ENCODE measurements around the gene FGD2. TPM values are rescaled to one million over a fixed set of nuclear protein-coding genes. Genes with fewer than 3 reads are reported as not detected.
A peak's percentile ranks its signal among the peaks of the same experiment; 100 is the strongest.

The FGD2 gene, protein sequence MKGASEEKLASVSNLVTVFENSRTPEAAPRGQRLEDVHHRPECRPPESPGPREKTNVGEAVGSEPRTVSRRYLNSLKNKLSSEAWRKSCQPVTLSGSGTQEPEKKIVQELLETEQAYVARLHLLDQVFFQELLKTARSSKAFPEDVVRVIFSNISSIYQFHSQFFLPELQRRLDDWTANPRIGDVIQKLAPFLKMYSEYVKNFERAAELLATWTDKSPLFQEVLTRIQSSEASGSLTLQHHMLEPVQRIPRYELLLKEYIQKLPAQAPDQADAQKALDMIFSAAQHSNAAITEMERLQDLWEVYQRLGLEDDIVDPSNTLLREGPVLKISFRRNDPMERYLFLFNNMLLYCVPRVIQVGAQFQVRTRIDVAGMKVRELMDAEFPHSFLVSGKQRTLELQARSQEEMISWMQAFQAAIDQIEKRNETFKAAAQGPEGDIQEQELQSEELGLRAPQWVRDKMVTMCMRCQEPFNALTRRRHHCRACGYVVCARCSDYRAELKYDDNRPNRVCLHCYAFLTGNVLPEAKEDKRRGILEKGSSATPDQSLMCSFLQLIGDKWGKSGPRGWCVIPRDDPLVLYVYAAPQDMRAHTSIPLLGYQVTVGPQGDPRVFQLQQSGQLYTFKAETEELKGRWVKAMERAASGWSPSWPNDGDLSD
- 19.4 TPM for polyA plus RNA-seq (2012; ENCODE audit: missing spikeins)

DNA sequence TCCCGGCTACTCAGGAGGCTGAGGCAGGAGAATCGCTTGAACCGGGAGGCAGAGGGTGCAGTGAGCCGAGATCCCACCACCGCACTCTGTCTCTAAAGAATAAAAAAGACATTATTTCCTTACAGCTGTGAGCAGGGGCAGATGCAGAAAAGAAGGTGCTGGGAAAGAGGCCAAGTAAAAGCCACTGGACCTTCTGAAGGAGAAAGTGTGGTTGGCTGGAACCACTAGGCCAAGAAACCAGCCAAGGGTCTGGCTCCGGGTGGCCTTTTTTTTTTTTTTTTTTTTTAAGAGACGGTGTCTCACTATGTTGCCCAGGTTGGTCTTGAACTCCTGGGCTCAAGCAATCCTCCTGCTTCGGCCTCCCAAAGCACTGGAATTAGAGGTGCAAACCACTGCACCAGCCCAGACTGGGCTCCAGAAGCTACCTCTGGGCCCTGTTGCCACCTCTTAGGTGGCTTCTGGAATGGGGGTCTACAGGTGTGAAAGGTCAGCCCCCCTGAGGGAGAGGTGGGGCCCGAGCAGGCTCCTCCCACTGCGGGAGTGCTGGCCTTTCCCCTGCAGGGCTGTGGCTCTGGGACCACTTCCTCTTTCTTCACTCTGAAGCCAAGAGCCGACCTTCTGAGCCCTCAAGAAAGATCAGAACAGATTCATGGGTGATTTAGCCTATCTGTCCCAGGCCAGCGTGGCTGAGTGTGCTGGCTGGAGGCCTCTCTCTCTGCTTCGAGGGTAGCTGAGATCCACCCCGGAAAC, at the start of gene FGD2:
Gene FGD2 (plus strand): TSS at position 595 of the 750 bp plus-strand sequence. CDS start 163 bp downstream, outside the sequence.
- peak; percentile 93 for DNase-seq (ENCODE audit: insufficient read length)
- peak; percentile 50 for FAIRE-seq
- TF ChIP-seq TAF1 (IDR thresholded peaks at IDR 0.05; ENCODE audit: borderline replicate concordance, low read depth, low read length) (peak; percentile 69; the same call in 1 of the 2 replicates), POLR2A (IDR thresholded peaks at IDR 0.05; ENCODE audit: low read depth, low read length) (peak; percentile 76), POLR2AphosphoS5 (IDR thresholded peaks at IDR 0.05; ENCODE audit: low read depth, low read length) (no peak)

DNA sequence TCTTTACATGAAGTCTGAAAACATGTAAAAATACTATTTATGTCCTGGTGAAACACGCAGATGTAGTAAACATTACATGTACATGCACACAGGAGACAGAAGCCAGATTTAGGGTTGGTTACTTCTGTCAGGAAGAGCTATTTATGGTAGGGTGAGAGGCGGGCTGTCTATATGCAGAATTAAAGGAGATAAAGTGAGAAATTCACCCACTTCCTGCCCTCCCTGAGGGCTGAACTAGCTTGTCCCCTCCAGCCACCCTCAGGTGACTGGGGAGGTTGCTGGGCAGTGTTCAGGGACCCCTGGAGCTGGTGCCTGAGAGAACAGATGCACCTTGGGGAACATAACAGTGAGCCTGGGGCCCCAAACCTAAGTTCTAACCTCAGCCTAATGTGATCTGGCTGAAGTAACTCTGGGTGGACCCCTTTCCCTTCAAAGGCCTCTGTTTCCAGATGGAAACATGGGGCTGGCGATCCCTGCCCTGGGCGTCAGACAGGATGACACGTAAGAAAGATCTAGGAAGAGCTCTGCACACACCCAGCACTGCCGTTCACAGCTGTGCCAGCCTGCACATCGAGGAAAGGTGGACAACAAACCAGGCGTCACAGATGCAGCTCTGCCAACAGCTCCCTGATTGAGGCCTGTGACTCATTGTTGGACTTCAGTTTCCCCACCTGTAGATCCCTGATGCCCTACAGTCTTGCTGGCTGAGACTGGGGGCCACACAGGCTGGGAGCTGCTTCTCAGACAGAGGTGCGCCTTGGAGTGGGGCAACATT, 49.6 kb upstream of the FGD2 start:
- no peak for TF ChIP-seq POLR2A (IDR thresholded peaks at IDR 0.05; ENCODE audit: low read depth, low read length)
- no peak for TF ChIP-seq POLR2AphosphoS5 (IDR thresholded peaks at IDR 0.05; ENCODE audit: low read depth, low read length)
- TF ChIP-seq TAF1 (IDR thresholded peaks at IDR 0.05; ENCODE audit: borderline replicate concordance, low read depth, low read length) = no peak
- DNase-seq (ENCODE audit: insufficient read length) (no peak), FAIRE-seq (no peak)

DNA sequence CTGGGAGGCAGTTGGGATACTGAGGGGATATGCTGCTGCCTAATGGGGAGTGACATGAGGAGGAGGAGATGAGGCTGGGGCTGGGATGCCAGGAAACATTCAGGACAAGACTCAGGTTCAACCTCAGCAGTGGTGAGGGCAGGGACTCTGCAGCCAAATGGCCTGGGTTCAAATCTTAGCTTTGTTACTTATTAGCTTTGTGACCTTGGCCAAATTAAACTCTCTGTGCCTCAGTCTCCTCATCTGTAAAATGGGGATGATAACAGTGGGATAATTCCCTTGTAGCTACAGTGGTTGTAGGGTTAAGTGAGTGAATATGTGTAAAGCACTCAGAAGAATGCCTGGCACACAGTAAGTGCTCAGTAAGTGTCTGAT, 49.0 kb upstream of the FGD2 start:
- TF ChIP-seq TAF1 (IDR thresholded peaks at IDR 0.05; ENCODE audit: borderline replicate concordance, low read depth, low read length) = no peak
- TF ChIP-seq POLR2A (IDR thresholded peaks at IDR 0.05; ENCODE audit: low read depth, low read length) = no peak
- no peak for TF ChIP-seq POLR2AphosphoS5 (IDR thresholded peaks at IDR 0.05; ENCODE audit: low read depth, low read length)
- DNase-seq (ENCODE audit: insufficient read length) = no peak
- FAIRE-seq = no peak

DNA sequence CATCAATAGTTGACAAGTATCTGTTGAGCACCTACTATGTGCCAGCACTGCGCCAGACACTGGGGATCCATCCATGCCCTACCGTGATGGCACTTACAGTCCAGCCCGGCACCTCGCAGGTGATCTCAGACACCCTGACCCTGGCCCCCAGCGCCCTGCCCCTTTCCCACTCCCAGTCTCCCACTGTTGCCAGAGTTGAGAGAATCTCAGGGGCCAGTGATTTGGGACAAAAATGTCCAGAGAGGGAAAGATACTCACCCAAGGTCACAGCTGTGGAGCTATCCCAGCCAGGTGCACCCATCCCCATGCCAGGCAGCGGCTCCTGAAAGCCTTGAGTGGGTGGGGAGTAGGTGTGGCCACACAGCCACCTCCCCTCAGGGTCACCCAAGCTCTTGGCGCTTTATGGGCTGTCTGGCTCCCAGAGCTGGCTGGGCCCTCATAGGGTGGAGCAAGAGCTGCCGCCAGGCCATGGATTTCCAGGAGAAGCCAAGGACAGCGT, 47.6 kb upstream of the FGD2 start:
- FAIRE-seq (no peak), DNase-seq (ENCODE audit: insufficient read length) (no peak)
- no peak for TF ChIP-seq POLR2AphosphoS5 (IDR thresholded peaks at IDR 0.05; ENCODE audit: low read depth, low read length)
- no peak for TF ChIP-seq POLR2A (IDR thresholded peaks at IDR 0.05; ENCODE audit: low read depth, low read length)
- no peak for TF ChIP-seq TAF1 (IDR thresholded peaks at IDR 0.05; ENCODE audit: borderline replicate concordance, low read depth, low read length)

DNA sequence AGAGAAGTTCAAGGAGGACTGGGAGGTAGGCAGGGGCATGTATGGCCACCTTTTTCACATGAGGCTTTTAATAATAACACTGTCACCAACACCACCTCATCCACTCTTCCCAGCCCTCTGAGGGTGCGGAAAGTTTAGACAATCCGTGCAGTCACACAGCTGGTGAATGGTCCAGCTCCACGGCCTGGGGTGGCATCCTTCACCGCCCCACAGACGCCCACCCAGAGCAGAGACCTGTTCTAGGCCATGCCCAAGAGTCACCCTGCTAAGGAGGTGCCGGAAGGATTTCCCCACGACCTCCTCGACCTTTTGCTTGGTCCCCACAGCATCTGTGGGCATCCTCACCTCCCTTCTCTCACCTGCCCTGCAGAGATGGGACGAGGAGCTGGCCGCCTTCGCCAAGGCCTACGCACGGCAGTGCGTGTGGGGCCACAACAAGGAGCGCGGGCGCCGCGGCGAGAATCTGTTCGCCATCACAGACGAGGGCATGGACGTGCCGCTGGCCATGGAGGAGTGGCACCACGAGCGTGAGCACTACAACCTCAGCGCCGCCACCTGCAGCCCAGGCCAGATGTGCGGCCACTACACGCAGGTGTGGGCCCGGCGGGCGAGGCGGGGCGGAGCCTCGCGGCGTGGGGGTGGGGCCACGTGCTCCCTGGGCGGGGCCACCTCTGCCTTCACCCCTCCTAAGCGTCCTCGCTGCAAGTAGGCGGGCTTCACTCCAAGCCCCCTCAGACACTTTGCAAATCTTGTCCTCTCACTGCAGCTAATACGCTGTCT, 46.5 kb upstream of the FGD2 start:
- DNase-seq (ENCODE audit: insufficient read length) (no peak), FAIRE-seq (no peak)
- no peak for TF ChIP-seq TAF1 (IDR thresholded peaks at IDR 0.05; ENCODE audit: borderline replicate concordance, low read depth, low read length)
- no peak for TF ChIP-seq POLR2AphosphoS5 (IDR thresholded peaks at IDR 0.05; ENCODE audit: low read depth, low read length)
- TF ChIP-seq POLR2A (IDR thresholded peaks at IDR 0.05; ENCODE audit: low read depth, low read length) = no peak

DNA sequence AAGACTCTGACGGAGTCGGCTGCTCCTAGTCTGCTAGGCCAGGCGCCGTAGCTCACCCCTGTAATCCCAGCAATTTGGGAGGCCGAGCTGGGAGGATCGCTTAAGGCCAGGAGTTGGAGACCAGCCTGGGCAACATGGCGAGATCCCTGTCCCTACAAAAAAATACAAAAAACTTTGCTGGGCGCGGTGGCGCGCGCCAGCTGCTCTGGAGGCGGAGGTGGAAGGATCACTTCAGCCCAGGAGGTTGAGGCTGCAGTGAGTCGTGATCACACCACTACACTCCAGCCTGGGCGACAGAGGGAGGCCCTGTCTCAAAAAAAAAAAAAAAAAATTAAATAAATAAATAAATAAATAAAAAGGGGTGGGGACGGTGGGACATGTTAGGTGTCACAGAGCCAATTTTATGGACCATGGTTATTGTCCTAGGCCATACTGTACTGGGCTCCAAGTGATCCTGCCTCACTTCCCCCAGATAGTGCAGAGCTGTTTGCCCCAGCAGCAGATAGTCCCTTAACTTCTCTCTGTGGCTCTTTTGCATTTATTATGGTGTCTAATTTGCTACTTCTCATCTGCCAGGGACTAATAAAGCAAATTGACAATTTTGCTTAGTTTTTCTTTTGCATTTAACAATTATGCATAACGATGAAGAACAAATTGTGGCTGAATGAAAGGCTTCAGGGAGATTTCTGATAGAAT, 45.8 kb upstream of the FGD2 start:
- DNase-seq (ENCODE audit: insufficient read length) (no peak), FAIRE-seq (no peak)
- TF ChIP-seq POLR2A (IDR thresholded peaks at IDR 0.05; ENCODE audit: low read depth, low read length) = no peak
- no peak for TF ChIP-seq POLR2AphosphoS5 (IDR thresholded peaks at IDR 0.05; ENCODE audit: low read depth, low read length)
- no peak for TF ChIP-seq TAF1 (IDR thresholded peaks at IDR 0.05; ENCODE audit: borderline replicate concordance, low read depth, low read length)

DNA sequence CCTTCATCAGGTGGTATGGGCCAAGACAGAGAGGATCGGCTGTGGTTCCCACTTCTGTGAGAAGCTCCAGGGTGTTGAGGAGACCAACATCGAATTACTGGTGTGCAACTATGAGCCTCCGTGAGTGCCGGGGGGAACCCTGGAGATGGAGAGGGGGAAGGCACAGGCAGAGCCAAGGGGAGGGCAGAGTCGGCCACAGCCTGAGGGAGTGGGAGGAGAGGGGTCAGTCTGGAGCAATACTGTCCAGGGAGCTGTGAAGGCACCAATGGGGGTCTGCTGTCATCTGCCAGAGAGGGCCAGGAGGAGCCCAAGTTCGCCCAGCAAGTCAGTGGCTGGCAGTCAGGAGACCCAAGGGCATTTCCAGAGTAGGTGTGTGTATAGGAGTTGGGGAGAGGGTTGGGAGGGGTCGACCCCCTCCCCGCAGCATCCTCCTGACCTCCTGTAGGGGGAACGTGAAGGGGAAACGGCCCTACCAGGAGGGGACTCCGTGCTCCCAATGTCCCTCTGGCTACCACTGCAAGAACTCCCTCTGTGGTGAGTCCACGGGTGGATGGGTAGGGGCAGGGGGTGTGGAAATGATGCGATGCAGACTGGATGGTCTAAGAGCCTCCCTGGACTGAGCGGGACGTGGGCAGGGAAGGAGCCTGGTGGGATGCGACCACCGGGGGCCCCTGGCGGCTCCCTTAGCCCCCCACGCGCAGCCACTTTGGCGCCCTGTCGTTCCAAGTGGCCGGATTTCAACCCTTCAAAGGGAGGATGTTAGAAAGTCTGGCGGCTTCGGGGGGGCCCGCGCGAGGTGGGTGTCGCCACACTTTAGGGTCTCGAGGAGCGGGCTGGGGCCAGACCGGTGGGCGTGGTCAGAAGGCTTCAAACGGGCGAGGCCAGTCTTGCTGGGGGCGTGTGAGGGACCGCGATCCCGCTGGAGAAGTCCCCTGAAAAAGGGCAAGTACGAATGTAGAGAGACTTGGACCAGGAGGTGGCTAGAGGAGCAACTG, 43.7 kb upstream of the FGD2 start:
- FAIRE-seq = no peak
- DNase-seq (ENCODE audit: insufficient read length) = no peak
- TF ChIP-seq TAF1 (IDR thresholded peaks at IDR 0.05; ENCODE audit: borderline replicate concordance, low read depth, low read length) = no peak
- no peak for TF ChIP-seq POLR2A (IDR thresholded peaks at IDR 0.05; ENCODE audit: low read depth, low read length)
- no peak for TF ChIP-seq POLR2AphosphoS5 (IDR thresholded peaks at IDR 0.05; ENCODE audit: low read depth, low read length)

DNA sequence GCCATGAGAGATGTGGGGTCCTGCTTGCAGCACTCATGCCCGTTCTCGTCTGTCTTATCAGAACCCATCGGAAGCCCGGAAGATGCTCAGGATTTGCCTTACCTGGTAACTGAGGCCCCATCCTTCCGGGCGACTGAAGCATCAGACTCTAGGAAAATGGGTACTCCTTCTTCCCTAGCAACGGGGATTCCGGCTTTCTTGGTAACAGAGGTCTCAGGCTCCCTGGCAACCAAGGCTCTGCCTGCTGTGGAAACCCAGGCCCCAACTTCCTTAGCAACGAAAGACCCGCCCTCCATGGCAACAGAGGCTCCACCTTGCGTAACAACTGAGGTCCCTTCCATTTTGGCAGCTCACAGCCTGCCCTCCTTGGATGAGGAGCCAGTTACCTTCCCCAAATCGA, 42.6 kb upstream of the FGD2 start:
- no peak for TF ChIP-seq POLR2AphosphoS5 (IDR thresholded peaks at IDR 0.05; ENCODE audit: low read depth, low read length)
- no peak for TF ChIP-seq TAF1 (IDR thresholded peaks at IDR 0.05; ENCODE audit: borderline replicate concordance, low read depth, low read length)
- no peak for TF ChIP-seq POLR2A (IDR thresholded peaks at IDR 0.05; ENCODE audit: low read depth, low read length)
- FAIRE-seq (peak; percentile 42), DNase-seq (ENCODE audit: insufficient read length) (peak; percentile 72)
